SK-N-SH treated with all-trans-retinoic acid at 6 μM for 48 hours (cell line): ENCODE data around the gene PGBD2.

ENCODE experiments used
- ARNTL ChIP-seq: fragments of 450-650 bp; formaldehyde crosslinking; IDR thresholded peaks from 2 replicates; pipeline ENCODE4 v1.5.0; 2020; ENCODE audit warnings: low read depth, mild to moderate bottlenecking, moderate library complexity, borderline replicate concordance
- ESRRG ChIP-seq: fragments of 250-450 bp; sonication (Bioruptor Pico); IDR thresholded peaks from 2 replicates; pipeline ENCODE4 v1.6.1; 2021; ENCODE audit warnings: mild to moderate bottlenecking
- OSR1 ChIP-seq: fragments of 250-450 bp; sonication (Bioruptor Pico); IDR thresholded peaks from 2 replicates; pipeline ENCODE4 v1.8.0; 2022; ENCODE audit warnings: moderate library complexity, mild to moderate bottlenecking, inconsistent platforms
- SNAI2 ChIP-seq: fragments of 250-450 bp; sonication (Bioruptor Pico); IDR thresholded peaks from 2 replicates; pipeline ENCODE4 v1.5.0; 2020; ENCODE audit warnings: mild to moderate bottlenecking, moderate library complexity
- TCF4 ChIP-seq: fragments of 250-450 bp; sonication (Bioruptor Pico); IDR thresholded peaks from 2 replicates; pipeline ENCODE4 v1.8.0; 2021; ENCODE audit warnings: mild to moderate bottlenecking, moderate library complexity, borderline replicate concordance
- TOX ChIP-seq: fragments of 250-450 bp; sonication (Bioruptor Pico); IDR thresholded peaks from 2 replicates; pipeline ENCODE4 v1.8.0; 2021; ENCODE audit warnings: mild to moderate bottlenecking, moderate library complexity, borderline replicate concordance
- ZFP3 ChIP-seq: fragments of 250-450 bp; sonication (Bioruptor Pico); IDR thresholded peaks from 2 replicates; pipeline ENCODE4 v1.5.0; 2020; ENCODE audit warnings: mild to moderate bottlenecking, moderate library complexity
- ZNF8 ChIP-seq: fragments of 450-650 bp; formaldehyde crosslinking; IDR thresholded peaks from 2 replicates; pipeline ENCODE4 v1.5.0; 2020; ENCODE audit warnings: mild to moderate bottlenecking, moderate library complexity
- TF ChIP-seq, protein P1 (sequence below): fragments of 250-450 bp; sonication (Bioruptor Pico); IDR thresholded peaks from 2 replicates; pipeline ENCODE4 v1.8.0; 2020; ENCODE audit warnings: mild to moderate bottlenecking, moderate library complexity, borderline replicate concordance
- TF ChIP-seq, protein P2 (sequence below): fragments of 250-450 bp; sonication (Bioruptor Pico); IDR thresholded peaks from 2 replicates; pipeline ENCODE4 v1.5.1; 2020; ENCODE audit warnings: low read depth, mild to moderate bottlenecking, moderate library complexity
- TF ChIP-seq, protein P3 (sequence below): fragments of 250-450 bp; sonication (Bioruptor Pico); IDR thresholded peaks from 2 replicates; pipeline ENCODE4 v1.8.0; 2021; ENCODE audit warnings: low read depth, mild to moderate bottlenecking, moderate library complexity, borderline replicate concordance
- TF ChIP-seq, protein P4 (sequence below): fragments of 250-450 bp; sonication (Bioruptor Pico); IDR thresholded peaks from 2 replicates; pipeline ENCODE4 v1.5.0; 2020; ENCODE audit warnings: mild to moderate bottlenecking, moderate library complexity

DNA sequence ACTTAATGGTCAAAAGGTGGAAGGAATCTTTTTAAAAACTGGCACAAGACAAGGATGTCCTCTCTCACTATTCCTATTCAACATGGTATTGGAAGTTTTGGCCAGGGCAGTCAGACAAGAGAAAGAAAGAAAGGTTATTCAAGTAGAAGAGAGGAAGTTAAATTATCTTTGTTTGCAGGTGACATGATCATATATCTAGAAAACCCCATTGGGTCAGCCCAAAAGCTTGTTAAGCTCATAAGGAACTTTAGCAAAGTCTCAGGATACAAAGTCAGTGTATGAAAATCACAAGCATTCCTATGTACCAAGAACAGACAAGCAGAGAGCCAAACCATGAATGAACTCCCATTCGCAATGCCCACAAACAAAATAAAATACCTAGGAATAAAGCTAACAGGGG lies 5.4 kb upstream of the PGBD2 start:
- TF ChIP-seq, protein P1, sequence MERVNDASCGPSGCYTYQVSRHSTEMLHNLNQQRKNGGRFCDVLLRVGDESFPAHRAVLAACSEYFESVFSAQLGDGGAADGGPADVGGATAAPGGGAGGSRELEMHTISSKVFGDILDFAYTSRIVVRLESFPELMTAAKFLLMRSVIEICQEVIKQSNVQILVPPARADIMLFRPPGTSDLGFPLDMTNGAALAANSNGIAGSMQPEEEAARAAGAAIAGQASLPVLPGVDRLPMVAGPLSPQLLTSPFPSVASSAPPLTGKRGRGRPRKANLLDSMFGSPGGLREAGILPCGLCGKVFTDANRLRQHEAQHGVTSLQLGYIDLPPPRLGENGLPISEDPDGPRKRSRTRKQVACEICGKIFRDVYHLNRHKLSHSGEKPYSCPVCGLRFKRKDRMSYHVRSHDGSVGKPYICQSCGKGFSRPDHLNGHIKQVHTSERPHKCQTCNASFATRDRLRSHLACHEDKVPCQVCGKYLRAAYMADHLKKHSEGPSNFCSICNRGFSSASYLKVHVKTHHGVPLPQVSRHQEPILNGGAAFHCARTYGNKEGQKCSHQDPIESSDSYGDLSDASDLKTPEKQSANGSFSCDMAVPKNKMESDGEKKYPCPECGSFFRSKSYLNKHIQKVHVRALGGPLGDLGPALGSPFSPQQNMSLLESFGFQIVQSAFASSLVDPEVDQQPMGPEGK (CRISPR knock-in tag) = no peak
- TF ChIP-seq TCF4 (CRISPR knock-in tag) (no peak), ZFP3 (no peak), ARNTL (CRISPR knock-in tag) (no peak), ESRRG (CRISPR knock-in tag) (no peak), TOX (no peak), ZNF8 (CRISPR knock-in tag) (no peak), SNAI2 (CRISPR knock-in tag) (no peak), OSR1 (CRISPR knock-in tag) (no peak)
- TF ChIP-seq, protein P2, sequence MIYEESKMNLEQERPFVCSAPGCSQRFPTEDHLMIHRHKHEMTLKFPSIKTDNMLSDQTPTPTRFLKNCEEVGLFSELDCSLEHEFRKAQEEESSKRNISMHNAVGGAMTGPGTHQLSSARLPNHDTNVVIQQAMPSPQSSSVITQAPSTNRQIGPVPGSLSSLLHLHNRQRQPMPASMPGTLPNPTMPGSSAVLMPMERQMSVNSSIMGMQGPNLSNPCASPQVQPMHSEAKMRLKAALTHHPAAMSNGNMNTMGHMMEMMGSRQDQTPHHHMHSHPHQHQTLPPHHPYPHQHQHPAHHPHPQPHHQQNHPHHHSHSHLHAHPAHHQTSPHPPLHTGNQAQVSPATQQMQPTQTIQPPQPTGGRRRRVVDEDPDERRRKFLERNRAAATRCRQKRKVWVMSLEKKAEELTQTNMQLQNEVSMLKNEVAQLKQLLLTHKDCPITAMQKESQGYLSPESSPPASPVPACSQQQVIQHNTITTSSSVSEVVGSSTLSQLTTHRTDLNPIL = no peak
- TF ChIP-seq, protein P3, sequence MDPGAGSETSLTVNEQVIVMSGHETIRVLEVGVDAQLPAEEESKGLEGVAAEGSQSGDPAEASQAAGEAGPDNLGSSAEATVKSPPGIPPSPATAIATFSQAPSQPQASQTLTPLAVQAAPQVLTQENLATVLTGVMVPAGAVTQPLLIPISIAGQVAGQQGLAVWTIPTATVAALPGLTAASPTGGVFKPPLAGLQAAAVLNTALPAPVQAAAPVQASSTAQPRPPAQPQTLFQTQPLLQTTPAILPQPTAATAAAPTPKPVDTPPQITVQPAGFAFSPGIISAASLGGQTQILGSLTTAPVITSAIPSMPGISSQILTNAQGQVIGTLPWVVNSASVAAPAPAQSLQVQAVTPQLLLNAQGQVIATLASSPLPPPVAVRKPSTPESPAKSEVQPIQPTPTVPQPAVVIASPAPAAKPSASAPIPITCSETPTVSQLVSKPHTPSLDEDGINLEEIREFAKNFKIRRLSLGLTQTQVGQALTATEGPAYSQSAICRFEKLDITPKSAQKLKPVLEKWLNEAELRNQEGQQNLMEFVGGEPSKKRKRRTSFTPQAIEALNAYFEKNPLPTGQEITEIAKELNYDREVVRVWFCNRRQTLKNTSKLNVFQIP = no peak
- TF ChIP-seq, protein P4, sequence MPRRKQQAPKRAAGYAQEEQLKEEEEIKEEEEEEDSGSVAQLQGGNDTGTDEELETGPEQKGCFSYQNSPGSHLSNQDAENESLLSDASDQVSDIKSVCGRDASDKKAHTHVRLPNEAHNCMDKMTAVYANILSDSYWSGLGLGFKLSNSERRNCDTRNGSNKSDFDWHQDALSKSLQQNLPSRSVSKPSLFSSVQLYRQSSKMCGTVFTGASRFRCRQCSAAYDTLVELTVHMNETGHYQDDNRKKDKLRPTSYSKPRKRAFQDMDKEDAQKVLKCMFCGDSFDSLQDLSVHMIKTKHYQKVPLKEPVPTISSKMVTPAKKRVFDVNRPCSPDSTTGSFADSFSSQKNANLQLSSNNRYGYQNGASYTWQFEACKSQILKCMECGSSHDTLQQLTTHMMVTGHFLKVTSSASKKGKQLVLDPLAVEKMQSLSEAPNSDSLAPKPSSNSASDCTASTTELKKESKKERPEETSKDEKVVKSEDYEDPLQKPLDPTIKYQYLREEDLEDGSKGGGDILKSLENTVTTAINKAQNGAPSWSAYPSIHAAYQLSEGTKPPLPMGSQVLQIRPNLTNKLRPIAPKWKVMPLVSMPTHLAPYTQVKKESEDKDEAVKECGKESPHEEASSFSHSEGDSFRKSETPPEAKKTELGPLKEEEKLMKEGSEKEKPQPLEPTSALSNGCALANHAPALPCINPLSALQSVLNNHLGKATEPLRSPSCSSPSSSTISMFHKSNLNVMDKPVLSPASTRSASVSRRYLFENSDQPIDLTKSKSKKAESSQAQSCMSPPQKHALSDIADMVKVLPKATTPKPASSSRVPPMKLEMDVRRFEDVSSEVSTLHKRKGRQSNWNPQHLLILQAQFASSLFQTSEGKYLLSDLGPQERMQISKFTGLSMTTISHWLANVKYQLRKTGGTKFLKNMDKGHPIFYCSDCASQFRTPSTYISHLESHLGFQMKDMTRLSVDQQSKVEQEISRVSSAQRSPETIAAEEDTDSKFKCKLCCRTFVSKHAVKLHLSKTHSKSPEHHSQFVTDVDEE (CRISPR knock-in tag) = no peak
